Neural cell (in vitro differentiated cells): ENCODE data around the gene SPDYE4. TPM values are rescaled to one million over a fixed set of nuclear protein-coding genes. Genes with fewer than 3 reads are reported as not detected.

ENCODE experiments used
- H2AFZ ChIP-seq: fragments of 200-600, 300-800 bp; sonication (generic), shearing (Covaris generic); 2 replicates; pipeline ENCODE4 v1.6.0; 2014; ENCODE audit warnings: low read depth, mild to moderate bottlenecking, antibody characterized with exemption, low read length, moderate library complexity
- H3F3A ChIP-seq: fragments of 200-600 bp; shearing (Covaris generic); 2 replicates; pipeline ENCODE4 v1.6.1; 2016; ENCODE audit warnings: mild to moderate bottlenecking, moderate library complexity, mixed read lengths, antibody characterized with exemption, low read length; ENCODE audit not compliant: insufficient read depth, poor library complexity, severe bottlenecking
- H3K27ac ChIP-seq: fragments of 200-600, 300-800 bp; sonication (generic), shearing (Covaris generic); 2 replicates; pipeline ENCODE4 v1.5.1; 2014; ENCODE audit warnings: mild to moderate bottlenecking, low read length, moderate library complexity
- H3K27me3 ChIP-seq: fragments of 300-800, 200-600 bp; sonication (generic), shearing (Covaris generic); 2 replicates; pipeline ENCODE4 v1.6.0; 2014; ENCODE audit warnings: mild to moderate bottlenecking, low read depth, low read length, moderate library complexity; ENCODE audit not compliant: insufficient read depth
- H3K36me3 ChIP-seq: fragments of 300-800, 200-600 bp; sonication (generic), shearing (Covaris generic); 2 replicates; pipeline ENCODE4 v1.5.1; 2014; ENCODE audit warnings: mild to moderate bottlenecking, antibody characterized with exemption, low read length, moderate library complexity; ENCODE audit not compliant: insufficient read depth
- H3K4me2 ChIP-seq: fragments of 300-800, 200-600 bp; sonication (generic), shearing (Covaris generic); 2 replicates; pipeline ENCODE4 v1.6.0; 2014; ENCODE audit warnings: mild to moderate bottlenecking, low read length
- H3K4me3 ChIP-seq: fragments of 300-800, 200-600 bp; sonication (generic), shearing (Covaris generic); 2 replicates; pipeline ENCODE4 v1.5.1; 2014; ENCODE audit warnings: mild to moderate bottlenecking, low read length, moderate library complexity
- H3K79me2 ChIP-seq: fragments of 200-600 bp; shearing (Covaris generic); replicated peaks from 2 replicates; pipeline ENCODE4 v1.6.0; 2014; ENCODE audit warnings: mild to moderate bottlenecking, low read length, moderate library complexity; ENCODE audit not compliant: insufficient read depth
- H3K9ac ChIP-seq: fragments of 300-800, 200-600 bp; sonication (generic), shearing (Covaris generic); 2 replicates; pipeline ENCODE4 v1.6.1; 2016; ENCODE audit warnings: mild to moderate bottlenecking, low read length, mixed read lengths
- H3K9me2 ChIP-seq: fragments of 200-600 bp; shearing (Covaris generic); 2 replicates; pipeline ENCODE4 v1.6.1; 2016; ENCODE audit warnings: mild to moderate bottlenecking, low read length, mixed read lengths; ENCODE audit not compliant: insufficient read depth
- H3K9me3 ChIP-seq: fragments of 200-600, 300-800 bp; sonication (generic), shearing (Covaris generic); 2 replicates; pipeline ENCODE4 v1.6.1; 2016; ENCODE audit warnings: mild to moderate bottlenecking, mixed run types, low read length, moderate library complexity, mixed read lengths
- H4K20me1 ChIP-seq: fragments of 200-600 bp; shearing (Covaris generic); 2 replicates; pipeline ENCODE4 v1.6.1; 2016; ENCODE audit warnings: mild to moderate bottlenecking, mixed run types; ENCODE audit not compliant: insufficient read depth
- CTCF ChIP-seq: fragments of 450-650 bp; IDR thresholded peaks from 2 replicates; pipeline ENCODE4 v1.5.1; 2014; ENCODE audit warnings: antibody characterized with exemption, mild to moderate bottlenecking, moderate library complexity; ENCODE audit not compliant: poor library complexity, severe bottlenecking
- EP300 ChIP-seq: fragments of 450-650 bp; conservative IDR thresholded peaks from 2 replicates; pipeline ENCODE4 v1.6.1; 2014; ENCODE audit warnings: antibody characterized with exemption, mild to moderate bottlenecking, moderate library complexity; ENCODE audit not compliant: poor library complexity, severe bottlenecking
- EZH2 ChIP-seq: fragments of 200-600, 300-800 bp; shearing (Covaris generic), sonication (generic); IDR thresholded peaks from 2 replicates; pipeline ENCODE4 v1.6.1; 2014; ENCODE audit warnings: antibody characterized with exemption, low read length, borderline replicate concordance, mild to moderate bottlenecking; ENCODE audit not compliant: insufficient read depth, poor library complexity, severe bottlenecking
- MXI1 ChIP-seq: fragments of 450-650 bp; conservative IDR thresholded peaks from 2 replicates; pipeline ENCODE4 v1.6.1; 2014; ENCODE audit warnings: antibody characterized with exemption, mild to moderate bottlenecking; ENCODE audit not compliant: poor library complexity, severe bottlenecking
- POLR2AphosphoS5 ChIP-seq: IDR thresholded peaks from 2 replicates; pipeline ENCODE4 v1.6.1; 2012
- RAD21 ChIP-seq: fragments of 450-650 bp; conservative IDR thresholded peaks from 2 replicates; pipeline ENCODE4 v1.6.1; 2014; ENCODE audit warnings: antibody characterized with exemption, mild to moderate bottlenecking, moderate library complexity
- REST ChIP-seq: IDR thresholded peaks from 2 replicates; pipeline ENCODE4 v1.6.1; 2012; ENCODE audit warnings: borderline replicate concordance
- SMC3 ChIP-seq: fragments of 450-650 bp; conservative IDR thresholded peaks from 2 replicates; pipeline ENCODE4 v1.6.1; 2014; ENCODE audit warnings: antibody characterized with exemption, mild to moderate bottlenecking, moderate library complexity; ENCODE audit not compliant: poor library complexity
- TAF1 ChIP-seq: IDR thresholded peaks from 2 replicates; pipeline ENCODE4 v1.6.1; 2012; ENCODE audit warnings: low read depth
- polyA plus RNA-seq: library from polyadenylated mRNA; depleted of rRNA; stranded (reverse); fragments of >200 nt; gene quantifications from 2 replicates; pipeline ENCODE4 v1.2.3, GENCODE V29; 2014

SPDYE4 gene
- polyA plus RNA-seq, 1 donor from 2014 or later = not detected

GRCh38 chr17:8741771-8742170 lies 16.6 kb downstream of the SPDYE4 start:
- H3K4me2 ChIP-seq = no peak overlapping the region
- H3K9me3 ChIP-seq = no peaks in the 10 kb centered on the region
- H4K20me1 ChIP-seq = no peaks in the 10 kb centered on the region
- H3K27ac ChIP-seq = no peak overlapping the region
- no peak for TF ChIP-seq EP300
- no peak for TF ChIP-seq POLR2AphosphoS5
- no peak for TF ChIP-seq RAD21
- TF ChIP-seq TAF1 = no peak
- TF ChIP-seq EZH2 = no peak
- TF ChIP-seq SMC3 = no peak
- no peak for TF ChIP-seq CTCF
- no peak for TF ChIP-seq REST
- TF ChIP-seq MXI1 = no peak
- no peaks in the 10 kb centered on the region for H3K36me3 ChIP-seq
- H3K27me3 ChIP-seq = peaks cover 3% of the 10 kb centered on the region
- H3K4me3 ChIP-seq = no peak overlapping the region
- no peaks in the 10 kb centered on the region for H3K9me2 ChIP-seq
- no peak overlapping the region for H3K9ac ChIP-seq
- no peaks in the 10 kb centered on the region for H3F3A ChIP-seq
- H3K79me2 ChIP-seq = no peaks in the 10 kb centered on the region
- H2AFZ ChIP-seq = no peak overlapping the region

- no peaks in the 10 kb centered on the region for H3K36me3 ChIP-seq
- H3K4me2 ChIP-seq = no peak overlapping the region
- H3F3A ChIP-seq = no peaks in the 10 kb centered on the region
- peaks cover 3% of the 10 kb centered on the region for H3K27me3 ChIP-seq
- H3K27ac ChIP-seq = no peak overlapping the region
- H3K9me3 ChIP-seq = no peaks in the 10 kb centered on the region
- no peak overlapping the region for H3K4me3 ChIP-seq
- no peaks in the 10 kb centered on the region for H4K20me1 ChIP-seq
- no peaks in the 10 kb centered on the region for H3K9me2 ChIP-seq
- TF ChIP-seq CTCF (no peak), EZH2 (no peak), REST (no peak), POLR2AphosphoS5 (no peak), TAF1 (no peak)
- no peak overlapping the region for H3K9ac ChIP-seq
- H2AFZ ChIP-seq = no peak overlapping the region
- H3K79me2 ChIP-seq = no peaks in the 10 kb centered on the region
Observed at GRCh38 chr17:8741366-8741765, 17.0 kb downstream of the SPDYE4 start.
